DLD1 (cell line): ENCODE data around the gene FNIP2.
"Not testable (repeated sequence)": the region's sequence is repeated elsewhere in the genome, so short reads cannot be mapped to it uniquely, and the experiment has no call there.

Source experiments
- in situ Hi-C: cut with HindIII; loops from 2 replicates; pipeline ENCODE4 v1.10.0; 2017; ENCODE audit warnings: low sequenced_read_pairs

The FNIP2 gene

DNA sequence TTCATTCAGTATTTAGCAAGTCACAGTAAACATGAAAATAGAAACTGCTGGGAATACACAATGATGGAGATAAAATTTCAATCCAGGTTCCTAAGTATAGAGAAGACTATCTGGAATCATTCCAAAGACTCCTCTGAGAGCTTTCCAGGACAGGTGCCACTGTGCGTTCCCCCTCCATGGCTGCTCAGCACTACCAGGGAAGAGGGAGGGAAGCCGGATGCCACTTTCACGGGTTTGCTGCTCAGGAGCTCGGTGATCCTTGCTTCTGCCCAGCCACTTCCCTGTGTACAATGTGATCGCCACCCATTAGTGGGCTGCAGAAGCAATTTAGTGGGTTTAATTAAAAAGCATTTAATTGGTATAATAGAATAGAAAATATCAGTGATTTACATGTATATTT lies 94.5 kb downstream of the FNIP2 start:
- in situ Hi-C loops = no loop called here

DNA sequence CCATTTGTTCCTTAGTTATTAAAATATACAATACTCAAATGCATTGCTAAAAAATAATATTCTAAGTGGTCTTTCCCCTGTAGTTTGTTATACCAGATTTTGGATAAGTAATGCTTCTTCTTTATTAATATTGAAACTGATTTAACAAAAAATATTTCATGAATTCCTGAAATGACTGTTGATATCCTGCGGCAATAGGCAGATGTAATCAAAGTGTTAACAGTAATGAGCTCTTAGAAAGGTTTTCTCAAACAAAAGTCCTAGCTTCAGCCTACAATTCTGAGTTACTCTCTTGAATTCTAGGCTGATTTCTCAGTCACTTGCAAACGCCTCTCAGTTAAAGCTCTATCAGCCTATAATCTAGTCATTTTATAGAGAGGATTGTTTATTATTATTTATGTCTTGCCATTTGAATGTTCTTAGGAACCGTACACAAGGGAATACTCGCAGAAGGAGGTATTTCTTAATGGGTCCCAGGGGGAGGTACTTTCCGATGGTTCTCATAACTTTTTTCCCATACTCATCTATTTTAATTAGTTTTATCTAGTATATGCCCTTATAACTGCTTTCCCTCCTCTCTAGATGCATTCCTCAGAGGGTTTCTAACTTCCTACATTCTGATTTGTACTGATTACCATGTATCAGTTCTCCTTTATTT lies 96.8 kb downstream of the FNIP2 start:
- in situ Hi-C loops = no loop called here

DNA sequence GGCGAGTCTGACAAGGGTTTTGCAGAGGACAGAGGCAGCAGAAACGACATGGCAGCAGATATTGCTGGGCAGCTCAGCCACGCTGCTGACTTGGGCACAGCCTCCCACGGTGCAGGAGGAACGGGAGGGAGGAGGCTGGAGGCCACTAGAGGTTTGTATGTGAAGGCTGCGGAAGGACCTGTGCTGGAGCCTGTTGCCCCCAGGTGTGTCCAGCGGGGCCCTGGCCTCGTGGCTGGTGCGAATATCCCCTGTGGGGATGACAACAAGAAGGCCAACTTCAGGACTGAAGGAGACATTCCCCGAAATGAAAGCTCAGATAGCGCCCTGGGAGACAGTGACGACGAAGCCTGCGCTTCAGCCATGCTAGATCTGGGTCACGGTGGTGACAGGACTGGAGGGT lies 100.2 kb downstream of the FNIP2 start:
- in situ Hi-C loops = no loop called here

DNA sequence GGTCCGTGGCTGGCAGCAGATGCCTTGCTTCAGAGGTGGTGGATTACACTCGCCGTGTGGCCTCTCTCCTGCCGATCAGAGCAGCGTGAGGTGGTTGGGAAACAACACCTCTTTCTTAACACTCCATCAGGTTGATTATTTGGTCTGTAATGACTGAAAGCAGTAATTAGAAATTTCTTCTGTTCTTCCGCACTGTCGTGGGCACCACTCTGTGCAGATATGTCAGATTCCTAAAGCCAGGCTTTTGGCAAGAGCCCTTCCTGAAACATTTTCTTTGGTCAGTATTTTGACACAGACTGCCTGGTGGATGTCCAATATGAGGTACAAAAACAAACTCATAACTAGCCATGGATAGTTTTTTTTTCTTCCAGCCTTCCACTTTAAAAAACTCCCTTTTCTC lies 100.9 kb downstream of the FNIP2 start:
- in situ Hi-C loops = no loop called here

DNA sequence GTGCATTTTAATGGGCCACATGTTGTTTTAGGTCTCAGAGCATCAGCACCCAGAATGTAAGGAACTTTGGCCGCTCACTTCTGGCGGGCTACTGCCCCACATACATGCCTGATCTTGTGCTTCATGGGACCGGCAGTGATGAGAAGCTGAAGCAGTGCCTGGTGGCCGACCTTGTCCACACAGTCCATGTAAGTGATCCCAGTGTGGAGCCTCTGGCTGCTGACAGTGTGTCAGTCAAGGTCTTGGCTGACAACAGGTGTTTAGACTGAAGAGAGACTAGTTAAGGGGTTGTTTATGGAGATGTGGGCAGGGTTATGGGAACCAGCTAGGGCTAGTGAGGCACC lies 101.4 kb downstream of the FNIP2 start:
- in situ Hi-C loops = no loop called here

DNA sequence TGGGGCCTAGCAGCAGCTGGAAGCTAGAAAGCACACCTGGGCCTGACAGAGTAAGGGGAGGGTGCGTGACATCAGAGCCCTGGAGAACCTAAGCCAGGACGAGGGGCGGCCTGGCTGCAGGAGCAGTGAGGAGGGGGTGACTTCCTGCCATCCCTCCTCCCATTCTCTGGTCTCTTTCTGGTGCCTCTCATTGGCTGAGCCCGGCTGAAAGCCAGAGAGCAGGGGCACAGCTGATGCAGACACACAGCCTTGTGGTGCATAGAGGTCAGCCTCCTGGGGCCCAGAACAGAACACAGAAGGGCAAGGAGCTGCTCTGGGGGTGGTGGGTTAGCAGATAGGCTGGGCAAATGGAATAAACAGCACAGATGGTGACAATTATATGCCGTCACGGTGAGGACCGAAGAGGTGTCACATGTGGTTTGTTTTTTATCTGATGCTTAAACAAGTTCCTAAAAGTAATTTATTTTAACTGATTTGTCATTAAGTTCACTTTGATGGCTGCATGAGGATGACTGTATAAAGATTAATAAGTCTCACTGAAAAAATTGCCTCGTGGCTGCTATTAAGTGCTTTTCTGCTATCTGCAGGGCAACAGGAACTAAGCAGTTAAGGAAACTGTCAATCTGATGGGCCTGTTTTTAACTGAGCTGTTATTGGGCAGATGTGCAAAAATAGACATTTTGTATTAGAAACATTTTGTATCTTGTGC lies 102.0 kb downstream of the FNIP2 start:
- in situ Hi-C loops = no loop called here

DNA sequence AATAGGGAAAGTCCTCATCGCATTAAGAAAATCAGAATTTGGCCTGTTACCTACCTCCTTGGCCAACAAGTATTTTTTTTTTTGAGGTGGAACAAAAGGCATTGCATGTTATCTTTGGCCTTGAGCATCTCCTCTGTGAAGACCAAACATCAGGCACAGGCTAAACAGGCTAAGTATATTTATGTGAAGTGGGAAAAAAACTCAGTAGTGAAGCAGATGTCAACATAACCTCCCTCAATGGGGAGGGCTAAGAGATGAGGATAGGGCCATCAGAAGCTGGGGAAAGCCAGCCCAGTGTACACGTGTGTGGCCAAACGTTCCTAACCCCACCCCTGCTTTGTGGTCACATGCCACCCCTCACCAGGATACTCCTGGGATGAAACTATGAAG lies 102.5 kb downstream of the FNIP2 start:
- in situ Hi-C loops = no loop called here

DNA sequence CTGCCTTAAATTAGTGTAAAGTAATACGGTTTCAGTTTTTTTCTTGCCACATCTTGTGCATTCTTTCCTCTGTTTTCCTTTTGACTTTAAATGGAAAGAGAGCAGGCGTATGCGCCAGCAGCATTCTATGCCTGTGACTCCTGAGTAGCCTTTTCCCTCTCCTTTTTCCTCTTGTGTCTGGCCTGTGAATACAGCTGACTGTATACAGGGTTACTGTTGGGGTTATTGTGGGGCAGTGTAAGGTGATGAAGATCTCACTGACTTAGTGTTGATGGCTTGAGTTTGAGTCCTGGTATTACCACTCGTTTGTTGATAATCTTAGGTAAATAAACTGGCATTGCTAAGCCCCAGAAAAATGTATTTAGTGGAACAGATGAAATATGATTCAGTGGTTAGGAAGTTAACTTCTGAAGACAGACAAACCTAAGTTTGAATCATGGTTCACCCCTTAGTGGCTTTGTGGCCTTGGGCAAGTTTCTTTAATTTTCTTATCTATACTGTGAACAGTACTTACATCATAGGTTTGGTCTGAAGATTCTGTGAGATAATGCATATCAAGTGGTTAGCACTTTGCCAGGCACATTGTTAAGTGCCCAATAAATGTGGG lies 105.1 kb downstream of the FNIP2 start:
- in situ Hi-C loops = no loop called here

DNA sequence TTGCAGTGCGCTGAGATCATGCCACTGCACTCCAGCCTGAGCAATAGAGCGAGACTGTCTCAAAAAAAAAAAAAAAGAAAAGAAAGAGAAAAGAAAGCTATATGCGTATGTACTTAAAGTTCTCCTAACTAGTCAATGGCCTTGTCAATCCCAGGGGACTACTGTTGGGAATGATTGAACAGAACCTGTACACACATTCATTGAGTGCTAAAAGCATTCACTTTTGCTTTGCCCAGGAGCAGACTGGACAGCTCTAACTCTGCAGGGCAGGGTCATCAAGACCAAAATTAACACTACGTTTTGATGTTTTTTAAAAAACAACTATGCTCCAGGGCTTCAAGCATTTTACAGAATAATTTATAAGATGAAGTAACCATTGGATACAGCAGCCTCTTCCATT lies 106.2 kb downstream of the FNIP2 start:
- in situ Hi-C loops = no loop called here

DNA sequence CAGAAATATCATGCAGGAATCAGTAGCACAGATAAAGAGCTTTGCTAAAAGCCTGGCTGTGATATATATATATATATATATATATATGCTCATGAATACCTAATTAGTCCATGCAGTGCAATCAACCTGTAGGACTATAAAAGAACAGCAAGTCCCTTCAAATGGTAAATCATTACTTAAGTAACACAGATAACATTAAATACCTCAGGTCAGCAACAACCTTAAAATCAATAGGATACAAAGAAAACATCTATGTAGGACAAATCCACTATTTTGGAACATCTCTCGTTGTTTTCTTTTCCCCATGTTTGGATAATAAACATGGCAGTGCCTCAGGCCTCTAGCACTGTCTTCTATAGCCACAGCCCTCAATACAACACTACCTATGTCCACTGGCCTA lies 106.6 kb downstream of the FNIP2 start:
- in situ Hi-C loops = no loop called here

DNA sequence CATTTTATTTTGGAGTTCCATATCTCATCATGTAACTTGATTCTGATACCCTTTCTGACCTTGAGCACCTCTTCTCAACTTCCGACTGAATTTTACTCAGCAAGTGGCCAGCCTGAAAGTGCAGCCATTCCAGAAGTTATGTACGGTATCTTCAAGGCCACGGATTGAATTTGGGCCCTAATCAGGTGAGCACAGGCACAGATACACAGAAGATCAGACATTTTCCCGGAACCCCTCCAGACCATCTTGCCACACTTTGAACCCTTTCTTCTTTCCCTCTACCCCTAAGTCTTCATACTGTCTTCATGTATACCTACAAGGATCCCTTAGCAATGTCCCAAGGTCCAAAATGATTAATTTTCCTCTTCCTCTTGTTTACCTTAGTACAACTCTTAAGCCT lies 108.2 kb downstream of the FNIP2 start:
- in situ Hi-C loops = no loop called here

DNA sequence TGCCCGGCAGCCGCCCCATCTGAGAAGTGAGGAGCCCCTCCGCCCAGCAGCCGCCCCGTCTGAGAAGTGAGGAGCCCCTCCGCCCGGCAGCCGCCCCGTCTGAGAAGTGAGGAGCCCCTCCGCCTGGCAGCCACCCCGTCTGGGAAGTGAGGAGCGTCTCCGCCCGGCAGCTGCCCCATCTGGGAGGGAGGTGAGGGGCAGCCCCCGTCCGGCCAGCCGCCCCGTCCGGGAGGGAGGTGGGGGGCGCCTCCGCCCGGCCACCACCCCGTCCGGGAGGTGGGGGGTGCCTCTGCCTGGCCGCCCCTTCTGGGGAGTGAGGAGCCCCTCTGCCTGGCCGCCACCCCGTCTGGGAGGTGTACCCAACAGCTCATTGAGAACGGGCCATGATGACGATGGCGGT lies 113.3 kb downstream of the FNIP2 start:
- in situ Hi-C loops = not testable (repeated sequence)

DNA sequence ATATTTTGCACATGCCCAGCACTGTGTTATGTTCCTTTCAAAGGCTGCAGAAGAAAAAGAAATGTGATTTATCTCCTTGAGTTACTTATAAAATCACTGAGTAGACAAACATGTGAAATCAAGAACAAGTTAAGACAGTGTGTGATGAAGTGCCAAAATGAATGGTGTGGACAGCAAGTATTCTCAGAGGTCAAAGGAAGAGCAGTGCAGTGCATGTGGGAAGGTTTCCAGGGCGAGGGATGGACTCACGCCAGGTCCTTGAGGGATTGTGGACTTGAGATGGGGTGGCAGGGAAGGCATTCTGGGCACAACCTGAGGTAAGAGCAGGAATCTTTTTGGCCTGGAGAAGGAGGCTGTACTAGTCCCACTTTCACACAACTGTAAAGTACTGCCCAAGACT lies 115.5 kb downstream of the FNIP2 start:
- in situ Hi-C loops = no loop called here

DNA sequence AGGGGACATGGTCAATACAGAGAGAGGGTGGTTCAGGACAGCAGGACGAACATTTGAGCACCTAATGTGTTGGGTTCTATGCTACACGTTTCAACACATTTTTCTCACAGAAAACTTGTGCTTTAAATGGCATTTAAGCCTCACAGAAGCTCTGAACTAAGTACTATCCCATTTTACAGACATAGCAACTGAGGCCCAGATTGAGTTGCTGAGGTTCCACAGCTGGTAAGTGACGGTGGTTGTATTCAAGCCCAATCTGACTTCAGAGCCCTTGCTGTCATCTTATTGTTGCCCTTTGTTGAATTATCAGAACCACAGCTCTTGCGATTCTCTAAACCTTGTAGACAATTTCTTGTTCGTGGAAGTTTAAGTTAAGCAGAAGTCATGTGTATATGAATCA lies 116.7 kb downstream of the FNIP2 start:
- in situ Hi-C loops = no loop called here

DNA sequence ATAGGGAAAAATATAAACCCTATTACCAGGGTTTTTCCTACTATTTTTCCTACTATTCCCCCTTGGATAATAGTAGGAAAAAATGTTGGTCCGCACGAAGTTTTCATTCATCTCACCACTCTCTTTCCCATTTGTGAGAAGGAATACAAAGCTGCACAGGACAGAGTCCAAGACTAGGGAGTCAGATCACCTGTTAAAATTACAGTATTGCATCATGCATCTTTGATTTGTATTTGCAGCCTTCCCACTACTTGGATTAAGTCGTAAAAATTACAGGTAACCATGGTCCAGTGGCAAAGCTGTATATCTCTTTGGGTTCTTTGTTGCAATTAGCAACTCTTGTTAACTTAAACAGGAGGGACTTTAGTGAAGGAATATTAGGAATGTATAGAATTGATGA lies 121.5 kb downstream of the FNIP2 start:
- in situ Hi-C loops = no loop called here

DNA sequence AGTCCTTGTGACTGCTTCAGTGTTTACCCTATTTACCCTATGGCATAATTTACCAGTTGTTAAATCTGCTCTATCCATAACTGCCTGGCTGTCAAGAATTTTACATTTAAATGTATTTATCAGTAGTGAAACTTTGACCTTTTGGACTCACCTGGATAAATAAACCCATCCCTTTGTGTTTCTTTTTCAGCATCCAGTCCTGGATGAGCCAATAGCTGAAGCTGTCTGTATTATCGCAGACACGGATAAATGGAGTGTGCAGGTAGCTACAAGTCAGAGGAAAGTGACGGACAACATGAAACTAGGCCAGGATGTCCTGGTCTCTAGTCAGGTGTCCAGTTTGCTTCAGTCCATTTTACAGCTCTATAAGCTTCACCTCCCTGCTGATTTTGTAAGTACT lies 122.4 kb downstream of the FNIP2 start:
- in situ Hi-C loops = no loop called here

DNA sequence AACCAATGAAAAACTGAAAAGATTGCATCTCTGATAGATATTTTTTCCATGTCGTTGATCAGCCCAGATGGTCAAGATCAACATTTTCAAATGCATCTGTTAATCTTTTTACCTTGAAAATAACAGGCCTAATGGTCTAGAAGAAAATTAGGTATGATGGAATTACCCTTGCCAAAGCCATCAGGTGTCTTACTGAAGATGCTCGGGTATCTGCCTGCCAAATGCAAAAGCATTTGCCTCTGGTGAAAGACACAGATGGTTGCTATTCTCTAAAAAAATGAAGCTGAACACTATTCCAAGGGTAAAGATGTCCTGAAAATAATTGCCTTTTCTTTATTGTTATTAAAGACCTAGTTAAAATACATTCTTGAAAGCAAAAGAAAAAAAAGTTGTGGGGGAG lies 126.0 kb downstream of the FNIP2 start:
- in situ Hi-C loops = no loop called here

DNA sequence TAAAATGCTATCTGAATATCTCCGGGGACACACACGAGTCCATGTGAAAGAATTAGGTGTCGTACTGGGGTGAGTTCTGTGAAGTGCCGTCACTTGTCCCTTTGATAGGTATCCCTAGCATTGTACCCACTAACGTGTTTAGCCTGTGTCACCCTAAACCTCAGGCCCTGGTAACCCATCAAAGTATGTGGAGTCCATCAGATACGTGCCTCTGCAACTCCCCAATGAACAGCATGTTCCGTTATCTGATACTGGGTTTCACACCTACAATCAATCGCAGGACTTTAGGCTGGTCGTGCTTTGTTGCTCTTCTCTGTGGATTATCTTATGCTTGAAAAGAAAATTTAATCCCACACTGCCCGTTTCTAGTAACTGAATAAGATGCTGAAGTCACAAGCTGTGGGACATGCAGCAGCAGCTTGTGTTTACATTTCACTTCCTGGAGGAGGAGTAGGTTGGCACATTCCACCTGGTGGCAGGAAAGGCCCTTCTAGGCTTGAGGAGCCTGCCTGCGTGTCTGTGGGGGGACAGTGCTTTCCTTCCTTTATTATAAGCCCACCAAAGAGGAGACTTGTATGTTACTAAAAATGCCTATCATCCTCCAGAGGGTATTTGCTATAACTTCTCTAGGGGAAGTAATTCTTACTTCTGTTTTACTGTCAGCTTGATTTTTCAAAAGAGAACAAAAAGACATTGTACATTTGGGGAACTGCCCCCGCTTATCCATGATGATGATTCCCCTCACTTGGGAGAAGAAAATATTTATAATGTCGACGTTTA lies 127.2 kb downstream of the FNIP2 start:
- in situ Hi-C loops = no loop called here

DNA sequence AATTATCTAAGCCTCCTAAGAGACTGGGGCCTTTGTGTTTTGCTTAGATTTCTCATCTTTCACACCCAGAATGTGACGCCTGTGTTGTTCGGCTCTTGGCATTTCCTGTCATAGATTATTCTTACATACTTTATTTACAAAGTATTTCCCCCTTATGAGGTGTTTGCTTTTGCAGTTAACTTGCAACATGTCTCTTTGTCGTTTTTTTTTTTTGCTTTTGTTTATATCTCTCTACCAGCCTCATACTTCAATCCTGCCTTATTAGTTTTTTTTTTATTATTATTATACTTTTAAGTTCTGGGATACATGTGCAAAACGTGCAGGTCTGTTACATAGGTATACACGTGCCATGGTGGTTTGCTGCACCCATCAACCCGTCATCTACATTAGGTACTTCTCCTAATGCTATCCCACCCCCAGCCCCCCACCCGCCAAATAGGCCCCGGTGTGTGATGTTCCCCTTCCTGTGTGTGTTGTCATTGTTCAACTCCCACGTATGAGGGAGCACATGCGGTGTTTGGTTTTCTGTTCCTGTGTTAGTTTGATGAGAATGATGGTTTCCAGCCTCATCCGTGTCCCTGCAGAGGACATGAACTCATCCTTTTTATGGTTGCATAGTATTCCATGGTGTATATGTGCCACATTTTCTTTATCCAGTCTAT lies 127.9 kb downstream of the FNIP2 start:
- in situ Hi-C loops = not testable (repeated sequence)

DNA sequence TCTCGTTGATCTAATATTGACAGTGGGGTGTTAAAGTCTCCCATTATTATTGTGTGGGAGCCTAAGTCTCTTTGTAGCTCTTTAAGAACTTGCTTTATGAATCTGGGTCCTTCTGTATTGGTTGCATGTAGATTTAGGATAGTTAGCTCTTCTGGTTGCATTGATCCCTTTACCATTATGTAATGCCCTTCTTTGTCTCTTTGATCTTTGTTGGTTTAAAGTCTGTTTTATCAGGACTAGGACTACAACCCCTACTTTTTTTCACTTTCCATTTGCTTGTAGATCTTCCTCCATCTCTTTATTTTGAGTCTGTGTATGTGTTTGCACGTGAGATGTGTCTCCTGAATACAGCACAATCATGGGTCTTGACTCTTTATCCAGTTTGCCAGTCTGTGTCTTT lies 131.6 kb downstream of the FNIP2 start:
- in situ Hi-C loops = not testable (repeated sequence)
